DMS153 treated with DMSO at 0.1 percent for 48 hours (cell line): Measurements from ENCODE around the gene RIT2.

Experiments
- DNase-seq: peaks from one replicate; lab custom pipeline; 2025; ENCODE audit not compliant: unreplicated experiment; lab: John Stamatoyannopoulos, UW

The RIT2 gene

DNA sequence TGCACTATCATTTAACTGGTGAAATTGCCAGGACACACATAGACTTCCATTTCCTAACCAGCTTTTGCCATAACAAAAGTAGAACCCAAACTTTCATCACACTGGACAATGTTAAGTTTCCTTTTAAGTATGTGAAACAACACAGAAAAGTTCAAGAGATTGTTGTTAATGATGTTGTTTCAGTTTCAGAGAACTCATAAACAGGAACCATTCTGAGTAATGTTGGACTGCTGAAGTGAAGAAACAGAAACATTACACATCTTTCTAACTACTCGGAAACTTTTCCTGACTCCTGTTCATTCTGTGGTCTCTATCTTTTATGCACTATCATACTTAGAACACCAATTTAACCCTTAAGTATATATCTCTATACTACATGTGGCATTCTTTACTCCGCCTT lies 179.2 kb downstream of the RIT2 start:
- no peak for DNase-seq

DNA sequence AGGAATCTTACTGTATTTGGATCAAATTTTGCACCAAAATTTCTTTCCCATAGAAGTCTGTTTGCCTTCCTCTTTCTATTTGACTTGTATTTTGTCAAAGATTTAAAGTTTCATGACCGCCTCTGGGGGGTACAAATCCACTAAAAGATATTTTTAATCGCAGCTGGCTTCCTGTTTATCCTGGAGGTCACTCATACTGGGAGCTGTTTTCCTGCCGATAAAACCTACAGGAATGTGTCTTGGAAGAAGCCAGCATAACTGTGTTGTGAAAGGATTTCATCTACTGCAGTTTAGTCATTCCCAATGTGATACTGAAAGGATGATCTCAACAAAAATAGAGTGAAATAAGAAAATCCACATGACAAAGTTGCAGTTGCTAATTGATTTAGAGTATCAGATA lies 184.0 kb downstream of the RIT2 start:
- no peak for DNase-seq

DNA sequence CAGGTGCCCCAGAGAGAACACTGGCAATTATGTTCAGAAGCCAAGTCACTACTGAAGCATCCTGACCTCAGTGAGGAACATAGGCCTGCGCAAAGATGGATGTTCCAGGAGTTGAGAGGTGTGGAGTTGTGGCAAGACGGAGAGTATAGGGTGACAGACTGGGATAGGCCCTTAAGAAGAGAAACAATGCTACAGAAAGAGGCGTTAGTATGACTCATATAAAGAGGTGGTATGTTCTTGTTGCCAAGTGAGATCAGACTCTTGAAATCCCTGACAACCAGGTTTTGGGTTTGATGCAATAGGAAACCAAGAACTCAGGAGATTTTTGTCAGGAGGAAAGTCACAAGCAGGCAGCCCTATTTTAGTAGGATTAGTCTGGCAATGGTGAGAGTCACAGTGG lies 185.6 kb downstream of the RIT2 start:
- no peak for DNase-seq

DNA sequence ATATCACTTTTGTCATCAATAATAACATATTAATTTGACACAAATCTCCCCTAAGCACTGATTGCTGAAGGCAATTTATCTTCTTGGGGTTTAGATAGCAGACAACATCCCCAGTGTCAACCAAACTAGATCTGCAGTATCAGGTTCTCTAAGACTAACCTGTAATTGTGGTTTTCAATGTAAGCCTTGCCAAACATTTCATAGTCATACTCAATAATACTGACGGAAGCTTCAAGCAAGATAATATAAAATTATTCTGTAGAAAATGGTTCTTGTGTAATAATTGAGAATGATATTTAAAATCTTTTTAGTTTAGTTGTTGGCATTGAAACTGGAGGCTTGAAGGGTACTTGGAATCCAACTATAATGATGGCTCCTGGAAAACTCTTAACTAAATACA lies 186.3 kb downstream of the RIT2 start:
- no peak for DNase-seq

DNA sequence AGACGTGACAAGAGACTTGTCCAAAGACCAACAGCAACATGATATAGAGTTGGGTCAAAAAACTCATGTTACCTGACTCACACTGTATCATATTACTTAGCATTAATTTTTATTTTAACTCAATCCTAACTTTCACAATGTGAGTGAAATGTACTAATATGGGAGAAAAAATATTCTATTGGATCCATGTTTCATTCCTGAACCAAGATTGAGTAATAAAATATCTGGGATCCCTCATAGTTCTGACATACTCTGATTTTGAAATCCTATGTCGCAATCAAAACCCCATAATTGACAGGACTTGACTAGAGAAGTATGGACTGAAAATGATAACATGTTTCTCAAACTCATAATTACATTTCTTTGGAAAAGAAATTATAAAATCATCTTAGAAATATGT lies 190.4 kb downstream of the RIT2 start:
- DNase-seq, result no peak

DNA sequence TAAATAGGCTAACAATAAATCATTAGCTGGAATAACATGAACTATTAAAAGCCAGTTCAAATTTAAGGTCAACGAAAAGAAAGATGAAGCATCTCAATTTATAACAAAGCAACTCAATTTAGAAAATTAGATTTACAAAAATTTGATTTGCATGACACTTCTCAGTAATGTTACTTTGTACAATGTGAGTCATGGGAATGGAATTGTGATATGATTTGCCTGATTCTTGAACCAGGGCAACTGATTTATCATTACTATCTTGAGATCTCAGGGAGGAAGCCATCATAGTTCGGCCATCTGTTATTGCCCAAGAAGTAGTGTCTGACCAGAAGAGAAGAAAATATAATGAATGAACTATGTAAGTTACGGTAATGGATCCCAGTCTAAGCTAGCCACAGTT lies 193.1 kb downstream of the RIT2 start:
- no peak for DNase-seq

DNA sequence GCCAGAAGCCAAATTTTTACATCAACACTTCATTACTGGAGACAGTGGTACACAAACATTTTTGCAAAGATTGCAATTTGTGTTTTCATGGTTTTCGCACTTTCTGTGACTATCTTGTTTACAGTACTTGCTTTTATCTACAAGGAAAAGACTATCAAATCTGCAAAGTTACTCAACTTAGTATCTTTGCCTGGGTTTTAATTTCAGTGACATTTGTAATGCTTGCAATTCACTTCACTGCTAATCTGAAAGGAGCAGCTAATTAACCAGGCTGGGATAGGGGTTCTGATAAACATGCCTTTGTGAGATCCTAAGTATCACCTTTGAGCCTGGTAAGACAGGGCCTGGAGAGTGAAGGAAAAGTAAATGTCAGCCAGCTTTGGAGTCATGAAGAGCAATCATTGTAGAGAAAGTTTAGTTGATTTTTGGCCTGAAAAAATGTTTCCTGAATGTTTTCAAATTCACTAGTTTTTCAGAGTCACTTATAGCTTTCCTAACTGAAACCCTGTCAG lies 194.2 kb downstream of the RIT2 start:
- no peak for DNase-seq

DNA sequence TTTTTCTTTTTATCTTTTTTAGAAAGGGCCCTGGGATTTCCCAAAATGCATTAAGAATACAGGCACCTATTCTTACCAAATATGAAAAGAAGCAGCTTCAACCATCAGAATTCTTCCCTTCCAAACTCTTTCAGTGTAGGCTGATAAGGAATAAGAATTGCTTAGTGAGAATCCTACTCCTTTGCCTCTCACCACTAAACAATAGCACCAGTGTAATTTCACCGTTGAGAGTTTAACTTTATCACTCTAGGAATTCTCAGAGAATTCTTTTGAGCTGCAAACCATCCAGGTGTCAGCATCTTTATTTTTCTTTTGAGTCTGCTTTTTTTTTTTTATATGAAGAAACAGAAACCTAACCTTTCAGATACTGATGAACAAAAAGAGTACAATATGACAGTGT lies 194.9 kb downstream of the RIT2 start:
- no peak for DNase-seq

DNA sequence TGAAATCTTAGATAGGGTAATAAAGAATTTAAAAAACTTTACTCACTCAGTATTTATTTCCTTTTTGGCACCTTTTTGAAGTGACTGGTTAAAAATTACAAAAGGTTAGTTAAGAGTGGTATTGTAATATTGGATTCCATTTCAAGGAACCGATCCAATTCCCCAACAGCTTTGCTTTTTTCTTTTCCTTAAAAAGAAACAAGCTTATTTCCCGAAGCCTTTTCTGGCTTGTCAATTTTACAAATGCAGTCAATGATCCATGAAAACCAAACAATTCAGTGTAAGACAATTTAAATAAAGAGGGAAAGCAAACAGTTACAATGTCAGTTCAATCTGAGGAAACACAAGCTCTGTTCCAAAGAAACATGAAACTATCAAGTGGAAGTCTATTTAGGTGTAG lies 200.2 kb downstream of the RIT2 start:
- peak; percentile 60 for DNase-seq

DNA sequence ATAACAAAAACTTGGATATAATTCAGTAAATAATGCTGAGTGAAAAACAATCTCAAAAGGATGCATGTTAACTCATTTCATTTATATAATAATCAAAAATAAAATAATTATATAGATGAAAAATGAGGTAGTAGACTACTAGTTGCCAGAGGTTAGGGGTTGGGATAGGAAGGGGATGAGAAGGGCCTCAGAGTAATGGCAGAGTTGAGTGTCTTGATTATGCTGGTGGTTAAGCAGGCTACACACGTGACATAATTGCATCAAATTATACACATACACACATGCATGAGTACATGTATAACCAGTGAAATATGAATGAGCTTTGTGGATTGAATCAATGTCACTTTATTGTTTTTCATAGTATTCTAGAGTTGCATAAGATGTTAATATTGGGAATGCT lies 201.0 kb downstream of the RIT2 start:
- DNase-seq, result no peak

DNA sequence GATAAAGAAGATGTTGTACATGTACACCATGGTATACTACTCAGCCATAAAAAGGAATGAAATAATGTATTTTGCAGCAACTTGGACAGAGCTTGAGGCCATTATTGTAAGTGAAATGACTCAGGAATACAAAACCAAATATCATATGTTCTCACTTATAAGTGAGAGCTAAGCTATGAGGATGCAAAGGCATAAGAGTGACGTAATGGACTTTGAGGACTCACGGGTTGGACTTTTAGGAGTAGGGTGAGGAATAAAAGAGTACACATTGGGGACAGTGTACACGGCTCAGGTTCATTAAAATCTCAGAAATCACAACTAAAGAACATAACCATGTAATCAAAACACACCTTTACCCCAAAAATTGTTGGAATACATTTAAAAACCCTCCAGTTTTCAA lies 206.4 kb downstream of the RIT2 start:
- DNase-seq, result no peak

DNA sequence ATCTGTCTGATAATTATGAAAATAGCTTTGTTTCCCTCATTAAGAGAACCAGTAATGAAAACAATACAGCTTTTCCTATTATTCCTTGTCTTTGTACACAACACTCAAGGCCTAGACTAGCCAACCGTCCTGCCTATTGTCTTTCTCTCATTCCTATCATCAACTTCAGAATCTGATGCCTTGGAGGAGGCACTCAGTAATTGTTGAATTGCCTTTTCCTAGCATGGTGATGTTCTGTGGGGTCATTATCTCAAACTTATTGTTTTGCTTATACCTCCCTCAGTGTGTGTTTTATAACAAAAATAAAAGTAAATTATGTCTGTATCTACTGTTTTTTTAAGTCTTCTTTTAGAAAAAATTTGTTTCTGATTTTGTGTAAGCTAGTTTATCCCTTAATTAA lies 208.7 kb downstream of the RIT2 start:
- no peak for DNase-seq

DNA sequence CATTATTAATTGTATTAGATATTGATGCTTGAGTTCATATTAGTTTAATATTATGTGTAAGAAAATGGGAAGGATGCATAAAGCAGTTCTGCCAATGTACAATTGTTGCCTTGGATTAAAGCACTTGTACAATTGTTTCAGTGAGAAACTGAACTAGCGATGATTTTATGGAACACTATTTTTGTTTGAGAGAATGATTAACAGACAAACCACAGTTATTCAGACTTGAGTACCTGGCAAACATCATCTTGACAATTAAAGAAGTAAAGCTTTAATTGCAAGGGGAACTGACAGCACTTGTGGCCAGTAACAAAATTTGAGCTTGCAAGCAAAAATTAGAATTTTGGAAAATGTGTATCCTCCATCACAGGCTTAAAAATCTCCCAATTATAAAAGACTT lies 214.3 kb downstream of the RIT2 start:
- DNase-seq, result no peak

DNA sequence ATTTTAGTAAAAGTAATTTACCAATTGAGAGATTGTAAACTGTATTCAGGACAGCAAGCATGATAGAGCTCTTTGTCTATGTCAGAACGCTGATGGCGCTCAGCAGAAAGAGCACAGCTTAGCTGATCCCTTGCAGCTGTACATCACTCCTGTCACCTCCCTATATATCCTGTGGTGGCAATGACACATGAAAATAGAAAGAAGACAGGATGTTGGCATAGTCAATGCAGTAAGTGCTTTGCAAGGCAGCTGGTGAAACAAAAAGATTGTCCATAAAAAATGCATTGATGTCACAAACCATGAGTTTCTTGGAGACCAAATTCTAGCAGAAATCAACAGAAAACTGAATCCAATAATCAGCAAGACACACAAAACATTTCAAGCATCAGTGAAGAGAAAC lies 221.5 kb downstream of the RIT2 start:
- DNase-seq, result peak; percentile 46

DNA sequence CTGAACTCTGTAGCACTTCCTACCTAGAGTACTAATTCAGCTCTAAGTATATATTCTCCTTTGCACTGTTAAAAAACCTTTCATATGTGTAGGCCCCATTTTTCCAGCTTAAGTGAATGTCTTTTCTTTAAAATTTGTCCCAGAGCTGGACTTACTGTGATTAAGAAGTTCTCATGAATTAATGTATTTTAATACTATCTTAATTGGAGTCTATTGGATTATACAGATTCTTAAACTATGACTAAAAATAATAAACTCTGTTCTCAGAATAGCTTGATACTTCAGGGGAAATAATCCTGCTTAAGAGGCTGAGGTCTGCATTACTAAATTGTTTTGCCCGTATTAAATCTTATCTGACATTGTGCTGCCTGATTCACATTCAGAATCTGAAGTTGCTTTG lies 223.3 kb downstream of the RIT2 start:
- no peak for DNase-seq

DNA sequence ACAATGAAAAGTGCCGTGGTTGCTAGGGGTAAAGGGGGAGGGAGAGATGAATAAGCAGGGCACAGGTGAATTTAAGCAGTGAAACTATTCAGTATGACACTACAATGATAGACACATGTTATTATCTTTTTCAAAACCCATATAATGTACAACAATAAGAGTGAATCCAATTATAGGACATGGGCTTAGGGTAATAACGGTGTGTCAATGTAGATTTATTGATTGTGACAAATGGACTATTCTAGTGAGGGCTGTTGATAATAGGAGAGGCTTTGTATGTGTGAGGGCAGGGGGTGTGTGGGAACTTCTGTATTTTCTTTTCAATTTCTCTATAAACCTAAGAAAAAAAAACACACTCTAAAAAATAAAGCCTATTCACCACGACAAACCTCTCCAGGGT lies 223.8 kb downstream of the RIT2 start:
- DNase-seq, result no peak

DNA sequence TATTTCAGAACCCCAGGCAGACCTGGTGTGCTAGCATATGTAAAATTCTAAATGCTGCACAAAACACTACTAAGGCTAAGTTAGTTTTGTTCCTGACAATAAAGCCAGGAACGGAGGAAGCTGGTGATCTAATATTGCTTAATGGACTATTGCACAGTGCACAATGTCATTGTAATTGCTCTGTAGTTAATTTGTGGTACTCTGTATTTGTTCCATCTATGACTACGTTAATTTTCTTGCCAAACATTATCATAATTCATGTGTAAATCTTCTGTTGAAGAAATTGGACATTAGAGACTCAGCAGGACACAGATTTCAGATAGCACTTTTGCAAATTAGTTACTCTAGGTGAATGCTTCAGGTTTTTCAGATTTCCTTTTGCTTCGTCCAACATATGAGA lies 232.3 kb downstream of the RIT2 start:
- no peak for DNase-seq

DNA sequence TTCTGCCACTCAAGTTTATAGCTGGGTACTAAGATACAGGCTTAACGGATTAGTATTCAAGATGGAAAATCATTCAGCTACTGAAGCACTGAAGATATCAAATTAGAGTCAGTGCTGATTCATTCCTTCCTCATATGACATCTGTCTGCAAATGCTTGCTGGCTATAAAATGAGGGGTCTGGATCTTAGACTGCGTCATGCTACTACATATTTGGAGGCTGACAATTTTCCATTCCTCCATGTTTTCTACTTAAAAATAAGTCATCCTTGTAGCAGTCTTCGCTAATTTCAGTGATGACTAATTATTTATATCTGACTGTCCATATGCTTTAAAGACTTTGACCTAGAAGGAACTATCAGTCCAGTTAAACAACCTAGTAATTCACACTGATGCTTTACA lies 233.4 kb downstream of the RIT2 start:
- DNase-seq, result no peak

DNA sequence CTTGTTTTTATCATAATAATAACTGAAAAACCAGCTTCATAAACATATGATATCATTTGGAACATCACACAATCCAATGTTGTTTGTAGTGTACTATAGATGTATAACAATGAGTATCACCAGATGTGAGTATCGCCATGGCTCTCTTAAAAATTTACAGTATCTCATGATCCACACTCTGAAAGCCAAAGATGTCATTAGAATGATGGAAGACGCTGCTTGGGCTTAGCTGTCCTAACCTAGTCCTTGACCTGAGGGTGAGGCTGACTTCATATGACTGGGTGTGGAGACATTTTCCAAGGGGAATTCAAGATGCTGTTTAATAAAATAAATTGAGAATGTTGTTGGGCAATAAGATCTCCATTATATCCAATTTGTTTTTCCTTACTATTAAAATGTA lies 242.6 kb downstream of the RIT2 start:
- no peak for DNase-seq

DNA sequence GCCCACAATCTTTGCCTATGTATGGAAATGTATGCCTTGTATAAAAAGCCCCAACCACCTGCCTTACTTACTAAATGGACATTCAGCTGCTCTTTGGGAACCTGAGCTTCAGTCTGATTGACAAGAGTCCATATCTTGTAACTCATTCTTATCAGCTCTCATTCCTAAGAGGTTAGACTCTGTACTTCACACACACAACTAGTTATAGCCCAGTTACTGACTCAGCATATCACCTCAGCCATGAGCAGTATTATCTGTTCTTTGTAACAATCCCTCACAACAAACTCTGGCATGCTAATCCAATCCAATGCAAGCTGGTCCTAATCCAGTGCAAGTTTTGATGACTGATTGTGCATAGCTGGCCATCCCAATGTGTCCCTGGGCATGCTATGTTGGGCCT lies 250.6 kb downstream of the RIT2 start:
- no peak for DNase-seq

DNA sequence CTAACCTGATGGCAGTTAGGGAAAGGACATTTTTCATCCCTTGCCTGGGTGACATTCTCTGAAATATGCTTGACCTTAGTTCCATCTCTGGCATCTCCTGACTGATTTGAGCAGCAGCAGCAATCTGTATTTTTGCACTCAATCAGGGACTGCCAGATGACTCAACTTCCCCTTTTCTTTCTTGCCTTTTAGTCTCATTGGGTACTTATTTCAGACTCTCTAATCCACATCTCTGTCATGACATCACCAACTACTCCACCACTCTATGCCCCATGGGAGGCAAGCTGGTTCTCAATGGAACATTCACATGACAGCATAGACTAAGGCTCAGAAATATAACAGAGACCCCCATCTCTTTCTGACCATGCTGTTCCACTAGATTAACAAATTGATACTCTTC lies 254.2 kb downstream of the RIT2 start:
- DNase-seq, result no peak

DNA sequence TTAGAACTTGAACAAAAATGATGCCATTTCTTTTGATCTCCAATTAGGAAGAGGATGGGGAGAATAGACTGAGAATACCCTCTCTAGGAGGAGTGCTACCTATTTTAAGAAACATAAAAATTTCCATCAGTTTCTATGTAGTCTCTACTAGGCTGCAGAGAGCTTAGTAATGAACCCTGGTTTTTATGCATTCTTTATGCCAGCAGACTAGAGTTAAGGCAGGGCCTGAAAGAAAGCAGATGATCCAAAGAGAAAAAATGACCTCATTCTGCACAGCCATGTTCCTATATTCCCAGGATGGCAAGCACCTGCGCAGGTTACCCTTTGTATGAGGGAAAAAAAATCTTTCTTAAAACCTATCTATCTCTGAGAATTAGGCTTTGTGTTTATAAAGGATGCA lies 254.9 kb downstream of the RIT2 start:
- no peak for DNase-seq

DNA sequence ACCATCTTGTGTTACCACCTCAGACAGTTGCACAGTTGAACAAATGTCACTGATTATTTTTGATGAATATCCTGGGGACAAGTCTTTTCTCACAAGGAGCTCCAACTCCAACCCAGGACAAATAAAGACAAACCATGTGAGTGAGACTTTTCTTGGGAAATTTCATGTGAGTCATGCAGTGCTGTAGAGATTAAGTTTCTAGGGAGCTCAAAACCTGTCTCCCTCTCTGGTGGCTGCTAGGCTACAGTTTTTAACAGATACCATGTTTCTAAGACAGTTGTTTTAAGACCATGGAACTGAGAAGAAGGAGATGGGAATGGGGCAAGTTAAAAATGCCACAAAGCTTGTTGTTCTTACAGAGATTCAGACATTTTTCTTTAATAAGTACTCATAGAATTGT lies 255.5 kb downstream of the RIT2 start:
- DNase-seq, result no peak

DNA sequence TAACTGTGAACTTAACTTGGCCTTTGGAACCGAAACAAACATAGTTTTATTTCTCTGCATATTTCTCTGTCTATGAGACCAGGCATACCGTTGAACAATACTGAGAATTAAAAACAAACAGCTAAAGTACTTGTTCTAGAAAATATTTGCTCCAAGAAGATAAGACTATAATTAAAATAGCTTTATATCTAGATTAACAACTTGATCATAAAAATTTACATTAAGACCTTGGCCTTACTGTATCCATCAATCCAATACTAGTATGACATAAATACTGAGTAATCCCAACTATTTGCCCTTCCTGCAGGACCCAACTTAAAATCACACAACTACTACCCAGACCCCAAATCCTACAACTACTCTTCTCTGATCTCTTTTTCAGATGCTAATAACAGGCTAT lies 260.9 kb downstream of the RIT2 start:
- DNase-seq, result no peak
